Esophagus squamous epithelium (tissue), 5 donors: Measurements from ENCODE around the gene FHL2. TPM values are rescaled to one million over a fixed set of nuclear protein-coding genes. Genes with fewer than 3 reads are reported as not detected.

ENCODE experiments used
- DNase-seq: peaks from one replicate; lab custom pipeline; 2025; lab: John Stamatoyannopoulos, UW
- H3K27ac ChIP-seq, 4 donors: fragments of 200-600 bp; sonication (generic); one replicate each; pipeline ENCODE4 v1.5.1; 2016 to 2019; ENCODE audit warnings: mild to moderate bottlenecking in 1 of 4
- H3K27me3 ChIP-seq, 4 donors: fragments of 200-600 bp; sonication (generic); 1 replicate in 3 of 4; 2 replicates in 1 of 4; pipeline versions ENCODE4 v1.5.1 to v1.6.0; 2017 to 2021; ENCODE audit warnings: antibody characterized with exemption in 1 of 4
- H3K36me3 ChIP-seq, 3 donors: fragments of 200-600 bp; sonication (generic); one replicate each; pipeline ENCODE4 v1.5.1; 2016 to 2019
- H3K4me1 ChIP-seq, 3 donors: fragments of 200-600 bp; sonication (generic); one replicate each; pipeline ENCODE4 v1.5.1; 2017 to 2019
- H3K4me3 ChIP-seq, 4 donors: fragments of 200-600 bp; sonication (generic); 1 replicate in 3 of 4; 2 replicates in 1 of 4; pipeline ENCODE4 v1.5.1; 2016 to 2019; ENCODE audit warnings: mild to moderate bottlenecking in 2 of 4, moderate library complexity in 1 of 4
- H3K9me3 ChIP-seq, 3 donors: fragments of 200-600 bp; sonication (generic); one replicate each; pipeline ENCODE4 v1.5.1; 2016 to 2019
- POLR2A ChIP-seq, 4 donors: fragments of 450-650 bp; IDR thresholded peaks; one replicate each; pipeline ENCODE4 v1.6.1; 2017; ENCODE audit warnings: antibody characterized with exemption in 4 of 4, mild to moderate bottlenecking in 4 of 4, moderate library complexity in 3 of 4
- WGBS, 2 donors: methylation state at CpG; one replicate each; pipeline ENCODE4 v1.1.5; 2018; 5-methylcytosine and 5-hydroxymethylcytosine counted together
- intact Hi-C: fragments of 100-400 bp; cut with DNase I; formaldehyde crosslinking; loops from one replicate; pipeline ENCODE4 v1.15.0; 2022
- total RNA-seq, 4 donors: library from RNA; depleted of rRNA; stranded (reverse); fragments of >200 nt; gene quantifications; one replicate each; pipeline ENCODE4 v1.1.0, GENCODE V29; 2016
- TF ChIP-seq, protein P1 (sequence below), 6 experiments: fragments of 450-650 bp in 4 of 6; fragments of 200-600 bp in 2 of 6; sonication (generic) in 2 of 6; IDR thresholded peaks; one replicate each; pipeline ENCODE4 v1.5.1; 2016 to 2019; ENCODE audit warnings: antibody characterized with exemption in 6 of 6, mild to moderate bottlenecking in 4 of 6, moderate library complexity in 4 of 6
- donor health status: DM: yes; HTN: yes; CAD: no.

Gene FHL2
- total RNA-seq, 4 donors from 2014 or later, result 46.1 to 89.1 (median 54.7) TPM

DNA sequence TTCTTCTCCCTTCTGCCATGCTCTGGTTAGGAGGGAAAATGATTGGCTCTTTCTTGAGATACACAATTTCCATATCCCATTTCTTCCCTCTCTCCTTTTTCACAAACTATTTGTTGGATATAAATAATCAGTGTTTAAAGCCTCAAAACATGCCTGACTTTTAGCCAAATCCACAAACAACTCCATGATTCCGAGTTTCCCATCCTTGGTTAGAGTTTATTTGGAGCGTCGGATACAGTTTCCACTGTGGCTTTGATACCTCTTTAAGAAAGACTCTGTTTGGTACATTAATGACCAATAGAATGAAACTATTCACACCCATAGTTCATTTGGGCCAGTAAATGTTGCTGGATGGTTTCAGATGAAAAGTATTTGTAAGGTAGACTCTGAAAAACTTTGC lies 5.9 kb upstream of the FHL2 start:
- TF ChIP-seq, protein P1, sequence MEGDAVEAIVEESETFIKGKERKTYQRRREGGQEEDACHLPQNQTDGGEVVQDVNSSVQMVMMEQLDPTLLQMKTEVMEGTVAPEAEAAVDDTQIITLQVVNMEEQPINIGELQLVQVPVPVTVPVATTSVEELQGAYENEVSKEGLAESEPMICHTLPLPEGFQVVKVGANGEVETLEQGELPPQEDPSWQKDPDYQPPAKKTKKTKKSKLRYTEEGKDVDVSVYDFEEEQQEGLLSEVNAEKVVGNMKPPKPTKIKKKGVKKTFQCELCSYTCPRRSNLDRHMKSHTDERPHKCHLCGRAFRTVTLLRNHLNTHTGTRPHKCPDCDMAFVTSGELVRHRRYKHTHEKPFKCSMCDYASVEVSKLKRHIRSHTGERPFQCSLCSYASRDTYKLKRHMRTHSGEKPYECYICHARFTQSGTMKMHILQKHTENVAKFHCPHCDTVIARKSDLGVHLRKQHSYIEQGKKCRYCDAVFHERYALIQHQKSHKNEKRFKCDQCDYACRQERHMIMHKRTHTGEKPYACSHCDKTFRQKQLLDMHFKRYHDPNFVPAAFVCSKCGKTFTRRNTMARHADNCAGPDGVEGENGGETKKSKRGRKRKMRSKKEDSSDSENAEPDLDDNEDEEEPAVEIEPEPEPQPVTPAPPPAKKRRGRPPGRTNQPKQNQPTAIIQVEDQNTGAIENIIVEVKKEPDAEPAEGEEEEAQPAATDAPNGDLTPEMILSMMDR (IDR thresholded peaks at IDR 0.05), result no peak
- no peak for TF ChIP-seq POLR2A (IDR thresholded peaks at IDR 0.05)
- DNase-seq, result no peak
- Histone ChIP-seq H3K27me3 (peaks cover 0 to 2% (median 0%) of the 10 kb centered on the region in 4 donors), H3K4me3 (no peak overlapping the region), H3K4me1 (peaks cover 19 to 61% (median 35%) of the 10 kb centered on the region in 3 donors), H3K27ac (peak overlapping the region; percentile 75 to 88 (median 85)), H3K36me3 (no peaks in the 10 kb centered on the region), H3K9me3 (no peaks in the 10 kb centered on the region)
- 39 to 62% methylated on average over 3 of the region's 3 CpGs for WGBS, 2 donors
- intact Hi-C loops, result no loop called here

DNA sequence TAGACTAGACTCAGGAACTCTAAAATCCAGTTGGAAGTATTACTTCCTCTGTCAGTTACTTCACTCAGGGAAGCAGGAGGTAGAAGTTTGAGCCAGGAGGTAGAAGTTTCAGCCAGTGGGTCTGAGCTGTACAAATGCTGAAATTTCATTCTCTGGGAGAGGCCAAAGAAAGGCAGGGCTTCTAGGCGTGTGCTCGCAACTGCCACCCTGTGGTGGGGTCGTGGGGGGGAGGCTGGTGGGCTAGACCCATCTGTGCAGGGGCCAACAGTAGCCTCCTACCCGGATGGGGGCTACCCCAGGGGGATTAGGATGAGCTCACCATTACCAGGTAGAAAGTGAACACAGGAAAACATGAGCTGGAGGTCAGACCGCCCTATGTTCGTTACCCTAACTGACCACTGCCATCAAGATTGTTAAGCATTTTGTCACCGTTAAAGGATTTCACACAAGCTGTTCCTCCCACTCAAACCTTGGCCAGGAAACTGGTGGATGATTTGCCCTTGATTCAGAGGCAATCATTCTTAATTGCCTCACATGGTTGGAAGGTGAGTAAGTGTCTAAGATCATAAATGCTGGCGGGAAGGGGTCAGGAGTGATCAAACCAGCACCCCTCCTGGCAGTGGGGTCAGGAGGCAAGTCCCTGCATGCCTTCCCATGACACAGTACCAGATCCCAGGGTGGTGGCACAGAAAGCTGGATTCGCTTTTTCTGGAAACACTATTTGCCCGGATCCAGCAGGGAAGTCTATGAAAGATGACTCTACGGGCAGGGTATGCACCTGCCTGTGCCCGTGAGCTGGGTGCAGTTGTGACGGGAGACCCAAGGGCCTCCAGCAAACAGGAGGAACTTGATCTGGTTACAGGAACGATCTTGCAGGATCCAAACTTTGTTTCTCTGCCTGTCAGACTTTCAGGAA lies 5.2 kb upstream of the FHL2 start:
- TF ChIP-seq, protein P1 (IDR thresholded peaks at IDR 0.05), result peak in 1 of 6 experiments; percentile 18
- no peak for TF ChIP-seq POLR2A (IDR thresholded peaks at IDR 0.05)
- intact Hi-C loops, result no loop called here
- H3K27me3 ChIP-seq, result peaks cover 0 to 9% (median 0%) of the 10 kb centered on the region in 4 donors
- peak overlapping the region in 1 of 4 donors; percentile 25 for H3K4me3 ChIP-seq
- no peaks in the 10 kb centered on the region for H3K36me3 ChIP-seq
- H3K9me3 ChIP-seq, result no peaks in the 10 kb centered on the region
- 25 to 27% methylated on average over 10 of the region's 14 CpGs for WGBS, 2 donors
- H3K27ac ChIP-seq, result peak overlapping the region; percentile 75 to 88 (median 85)
- peaks cover 17 to 61% (median 33%) of the 10 kb centered on the region in 3 donors for H3K4me1 ChIP-seq
- DNase-seq, result no peak

DNA sequence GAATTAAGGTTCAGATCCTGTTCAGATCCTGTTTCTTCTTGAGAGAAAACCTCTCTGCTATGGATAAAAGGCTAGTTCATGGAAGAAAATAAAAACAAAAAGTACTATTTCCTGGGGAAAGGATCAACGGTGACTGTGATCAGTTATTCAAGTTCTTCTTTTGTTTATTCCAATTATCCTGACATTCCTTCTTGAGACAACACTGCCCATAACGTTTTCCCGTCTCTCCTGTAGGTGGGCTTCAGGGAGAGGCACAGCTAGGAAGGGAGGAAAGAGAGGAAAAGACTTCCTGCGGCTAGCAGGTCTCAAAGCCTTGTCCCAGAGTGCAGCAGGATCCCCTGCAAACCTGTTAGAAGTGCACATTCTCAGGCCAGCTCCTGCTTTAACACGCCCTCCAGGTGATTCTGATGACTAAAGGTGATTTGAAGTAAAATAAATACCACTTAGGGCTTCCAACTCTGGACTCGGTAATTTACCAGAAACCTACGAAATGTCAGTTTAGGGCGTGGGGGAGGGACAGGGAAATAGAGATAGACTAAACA lies 4.5 kb upstream of the FHL2 start:
- 43 to 48% methylated on average over 8 of the region's 8 CpGs for WGBS, 2 donors

DNA sequence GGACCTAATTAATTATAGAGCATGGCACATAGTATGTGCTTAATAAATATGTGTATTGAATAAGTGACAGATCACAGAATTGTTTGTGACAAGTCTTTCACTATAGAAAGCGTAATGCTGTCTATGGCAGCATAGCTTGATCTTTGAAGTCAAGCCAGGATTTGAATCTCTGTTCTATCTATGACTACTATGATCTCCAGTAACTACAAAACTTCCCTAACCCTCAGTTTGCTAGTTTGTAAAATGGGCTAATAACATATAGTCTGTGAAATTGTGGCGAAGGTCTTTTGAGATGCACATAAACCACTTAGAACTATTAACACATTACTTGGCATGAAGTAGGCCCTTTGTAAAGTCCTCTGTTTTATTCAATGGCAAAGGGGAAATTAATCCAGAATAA lies 4.0 kb upstream of the FHL2 start:
- Histone ChIP-seq H3K4me1 (peaks cover 18 to 58% (median 28%) of the 10 kb centered on the region in 3 donors), H3K27me3 (peaks cover 0 to 18% (median 0%) of the 10 kb centered on the region in 4 donors), H3K27ac (peak overlapping the region; percentile 75 to 88 (median 85)), H3K36me3 (no peaks in the 10 kb centered on the region), H3K4me3 (no peak overlapping the region), H3K9me3 (no peaks in the 10 kb centered on the region)
- intact Hi-C loops, result no loop called here
- 85 to 94% methylated on average over 2 of the region's 2 CpGs for WGBS, 2 donors
- no peak for TF ChIP-seq POLR2A (IDR thresholded peaks at IDR 0.05)
- TF ChIP-seq, protein P1 (IDR thresholded peaks at IDR 0.05), result no peak
- DNase-seq, result no peak

More for the DNA sequence above, 4.5 kb upstream of the FHL2 start:
- Histone ChIP-seq H3K27me3 (peaks cover 0 to 16% (median 0%) of the 10 kb centered on the region in 4 donors), H3K4me1 (peaks cover 18 to 61% (median 31%) of the 10 kb centered on the region in 3 donors), H3K9me3 (no peaks in the 10 kb centered on the region), H3K36me3 (no peaks in the 10 kb centered on the region), H3K4me3 (no peak overlapping the region), H3K27ac (peak overlapping the region; percentile 75 to 88 (median 85))
- intact Hi-C loops, result no loop called here
- TF ChIP-seq, protein P1 (IDR thresholded peaks at IDR 0.05), result no peak
- no peak for TF ChIP-seq POLR2A (IDR thresholded peaks at IDR 0.05)
- DNase-seq, result no peak

DNA sequence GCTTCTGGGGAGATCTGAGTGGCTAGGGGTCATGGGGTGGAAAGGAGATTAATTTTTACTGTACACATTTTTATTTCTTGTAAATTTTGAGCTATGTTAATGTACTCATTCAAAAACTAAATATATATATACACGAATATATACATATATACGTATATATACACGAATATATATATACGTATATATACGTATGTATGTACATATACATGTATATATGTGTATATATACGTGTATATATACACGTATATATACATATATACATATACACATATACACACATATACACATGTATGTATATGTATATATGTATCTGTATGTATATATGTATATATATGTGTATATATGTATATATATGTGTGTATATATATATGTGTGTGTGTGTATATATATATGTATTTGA lies 3.0 kb upstream of the FHL2 start:
- no peak overlapping the region for H3K4me3 ChIP-seq
- intact Hi-C loops, result no loop called here
- H3K36me3 ChIP-seq, result no peaks in the 10 kb centered on the region
- H3K4me1 ChIP-seq, result peaks cover 18 to 65% (median 28%) of the 10 kb centered on the region in 3 donors
- peaks cover 0 to 18% (median 0%) of the 10 kb centered on the region in 4 donors for H3K27me3 ChIP-seq
- no peak for TF ChIP-seq POLR2A (IDR thresholded peaks at IDR 0.05)
- TF ChIP-seq, protein P1 (IDR thresholded peaks at IDR 0.05), result no peak
- no peak for DNase-seq
- 89 to 94% methylated on average over 7 of the region's 7 CpGs for WGBS, 2 donors
- no peaks in the 10 kb centered on the region for H3K9me3 ChIP-seq
- no peak overlapping the region for H3K27ac ChIP-seq
